UCSD-AML1 (cell line): Measurements from ENCODE around the gene VWA8.
"Not testable (repeated sequence)": the region's sequence is repeated elsewhere in the genome, so short reads cannot be mapped to it uniquely, and the experiment has no call there.

Experiments used
- DNase-seq: peaks from one replicate; lab custom pipeline; 2025; ENCODE audit not compliant: unreplicated experiment; lab: John Stamatoyannopoulos, UW

VWA8 gene

DNA sequence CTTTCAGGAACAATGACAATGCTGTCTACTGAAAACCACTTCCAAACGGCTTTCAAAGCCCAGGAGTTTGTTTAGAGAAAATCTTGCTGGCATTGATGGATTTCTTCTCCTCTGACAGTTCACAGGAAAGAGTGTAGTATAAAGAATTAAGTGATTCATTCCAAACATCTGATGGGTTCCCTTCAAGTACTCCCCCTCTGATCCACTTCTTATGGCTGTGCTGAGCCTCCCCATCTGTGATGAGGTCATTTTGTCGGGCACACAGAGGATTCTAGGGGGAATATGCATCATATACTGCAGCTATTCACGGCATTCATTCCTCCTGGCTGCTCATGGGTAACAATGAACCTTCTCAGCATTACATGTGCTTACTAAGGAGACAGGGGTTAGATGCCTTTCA is 395.7 kb downstream of the VWA8 start:
- no peak for DNase-seq

DNA sequence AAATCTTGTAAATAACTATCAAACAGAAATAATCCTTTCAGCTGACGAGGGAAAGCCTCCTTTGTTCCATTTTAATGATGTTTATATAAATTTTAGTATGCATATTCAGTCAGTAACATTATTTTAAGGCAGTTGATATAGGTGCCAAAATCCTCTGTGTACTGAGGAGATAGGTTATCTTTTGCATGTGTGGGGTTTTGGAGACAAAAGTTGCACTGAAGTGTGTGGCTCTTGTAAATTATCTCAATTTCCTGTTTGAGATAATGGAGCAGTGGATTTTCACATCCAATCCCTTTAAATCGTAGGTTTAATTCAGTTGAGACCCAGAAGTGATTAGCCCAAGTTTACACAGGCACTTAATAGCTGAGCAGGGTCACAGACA is 396.9 kb downstream of the VWA8 start:
- DNase-seq, result no peak

DNA sequence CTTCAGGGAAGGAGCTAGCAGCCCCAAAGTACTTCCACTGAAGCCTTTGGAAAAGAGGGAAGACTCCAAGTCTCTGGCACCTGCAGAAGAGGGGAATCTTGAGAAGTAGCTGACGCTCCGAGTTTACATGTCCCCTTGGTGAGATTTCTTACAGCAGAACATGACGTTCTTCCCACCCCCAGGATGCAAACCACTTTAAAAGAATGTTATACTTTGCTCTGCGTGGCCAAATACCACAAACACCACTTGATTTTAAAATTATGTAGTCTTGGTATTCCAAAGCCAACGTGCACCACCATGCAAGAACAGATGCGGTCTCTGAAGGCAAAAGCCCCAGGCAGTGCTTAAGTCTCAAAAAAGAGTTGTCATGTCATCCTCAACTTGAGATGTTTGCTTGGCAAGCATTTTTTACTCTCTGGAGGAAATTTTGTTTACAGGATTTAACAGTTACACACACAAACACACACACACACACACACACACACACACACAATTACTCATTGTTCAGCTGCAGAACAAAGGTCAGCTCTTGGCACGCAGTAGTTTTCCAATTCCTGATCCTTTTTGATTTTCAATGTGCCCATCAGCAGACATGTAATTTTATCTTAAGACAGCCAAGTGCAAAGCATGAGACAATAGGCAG is 397.4 kb downstream of the VWA8 start:
- DNase-seq, result no peak

DNA sequence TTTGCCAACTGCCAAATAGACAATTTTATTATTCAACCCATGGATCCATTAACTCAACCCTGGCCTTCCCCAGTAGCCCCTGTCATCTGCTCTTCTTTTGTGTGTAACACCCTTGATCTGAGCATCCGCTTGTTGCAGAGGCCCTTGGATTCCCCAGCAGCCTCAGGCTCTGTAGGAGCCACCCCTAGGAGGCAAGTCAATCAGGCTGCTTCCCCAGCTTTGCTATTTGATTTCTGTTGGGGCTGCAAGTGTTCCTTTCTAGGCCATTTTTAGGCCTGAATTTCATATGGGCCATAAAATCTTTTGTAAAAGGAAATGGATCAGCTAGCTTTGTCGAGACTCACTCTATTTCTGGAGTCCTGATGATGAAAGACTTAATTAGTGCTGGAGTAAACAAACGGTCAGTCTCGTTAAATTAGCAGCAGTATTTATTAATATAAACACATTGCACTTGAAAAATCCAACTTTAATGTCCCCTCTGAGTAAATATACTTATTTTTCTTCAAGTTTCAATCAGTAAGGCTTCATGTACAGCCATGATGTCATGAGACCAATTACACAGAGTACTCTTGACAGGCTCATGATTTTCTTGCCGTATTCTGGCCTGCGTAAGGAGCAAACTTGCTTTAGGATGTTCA is 398.2 kb downstream of the VWA8 start:
- DNase-seq, result no peak

DNA sequence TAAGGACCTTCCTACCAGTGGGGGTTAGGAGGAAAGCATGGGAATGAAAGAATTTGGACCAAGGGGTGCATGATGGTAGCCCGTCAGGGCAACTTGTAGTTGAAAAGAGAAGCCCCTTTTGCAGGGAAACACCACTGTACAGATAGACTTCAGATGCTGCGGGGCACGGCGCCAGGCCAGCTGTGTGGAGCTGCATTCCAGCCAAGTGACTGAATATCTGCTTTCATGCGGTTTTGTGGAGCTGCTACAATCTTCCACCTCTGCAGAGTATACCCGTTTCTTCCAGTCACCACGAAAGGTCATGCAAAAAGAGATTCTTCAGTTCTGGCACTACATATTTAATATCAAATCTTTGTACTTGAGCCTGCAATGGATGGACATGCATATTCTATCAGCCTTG is 398.8 kb downstream of the VWA8 start:
- DNase-seq, result no peak

DNA sequence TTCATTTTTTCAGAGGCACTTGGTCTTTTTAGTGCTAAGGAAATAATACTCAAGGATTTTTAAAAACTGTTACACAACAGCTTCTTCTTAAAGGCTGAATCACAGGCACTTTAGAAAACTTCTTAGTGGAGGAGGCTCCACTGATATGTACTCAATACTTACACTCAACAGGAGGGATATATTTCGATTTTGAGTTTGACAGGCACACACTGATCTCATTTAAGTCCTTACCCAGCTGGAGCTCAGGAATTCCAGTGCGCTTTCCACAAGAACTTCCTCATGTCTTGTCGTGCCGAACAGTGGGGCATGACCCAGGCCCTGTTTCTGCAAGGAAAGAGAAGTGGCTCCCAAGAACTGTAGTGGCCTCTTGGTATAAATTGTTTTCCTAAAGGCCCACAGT is 399.7 kb downstream of the VWA8 start:
- DNase-seq, result no peak

DNA sequence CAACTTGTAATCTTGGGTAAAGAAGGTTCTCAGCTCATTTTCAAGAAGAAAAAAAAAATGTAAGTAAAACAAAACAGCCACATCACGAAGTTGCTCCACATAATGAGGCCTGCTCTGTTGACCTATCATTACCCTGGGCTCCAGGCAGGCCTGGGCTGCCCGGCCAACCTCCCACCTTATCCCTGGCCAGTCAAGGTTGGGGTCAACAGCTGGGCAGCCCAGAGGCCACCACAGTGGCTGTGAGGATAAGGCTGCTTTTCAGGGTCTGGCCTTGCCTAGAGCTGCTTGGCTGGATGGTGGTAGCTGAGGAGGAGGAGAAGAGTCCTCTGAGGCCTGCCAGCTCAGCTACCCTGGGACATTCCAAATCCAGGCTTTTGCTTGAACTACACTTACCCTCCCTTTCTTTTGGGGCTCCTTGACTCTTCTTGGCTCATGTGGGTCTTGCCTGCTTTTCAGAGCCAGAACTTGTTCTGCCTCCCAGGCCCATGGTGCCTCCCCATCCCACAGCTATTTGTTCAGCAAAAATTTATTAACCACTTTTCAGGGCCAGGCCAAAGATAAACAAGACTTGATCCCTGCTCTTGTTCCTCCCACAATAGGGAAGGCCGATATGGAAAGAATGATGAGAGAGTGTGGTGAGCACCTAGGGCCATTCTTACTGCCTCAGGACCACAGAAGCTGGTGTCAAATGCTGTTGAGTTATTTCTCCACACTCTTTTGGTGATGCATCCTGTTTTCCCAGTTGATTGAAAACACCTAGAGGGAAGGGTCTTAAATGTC is 401.9 kb downstream of the VWA8 start:
- no peak for DNase-seq

DNA sequence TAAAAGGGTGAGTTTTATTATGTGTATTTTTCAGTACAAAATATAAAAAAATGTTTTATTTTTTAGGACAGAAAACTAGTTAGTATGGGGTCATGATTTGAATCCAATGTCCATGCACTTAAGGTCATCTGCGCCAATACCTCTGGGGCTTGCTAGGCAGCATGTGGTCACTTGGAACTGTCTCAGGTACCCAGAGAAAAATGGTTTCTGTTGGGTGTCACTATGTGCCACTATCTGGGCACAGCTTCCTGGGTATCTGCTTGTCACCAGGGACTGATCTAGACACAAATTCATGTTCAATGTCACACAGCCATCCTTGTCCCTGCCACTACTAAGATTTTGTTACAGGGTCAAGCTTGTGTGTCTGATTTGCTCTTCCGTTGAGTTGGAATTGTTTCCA is 403.2 kb downstream of the VWA8 start:
- no peak for DNase-seq

DNA sequence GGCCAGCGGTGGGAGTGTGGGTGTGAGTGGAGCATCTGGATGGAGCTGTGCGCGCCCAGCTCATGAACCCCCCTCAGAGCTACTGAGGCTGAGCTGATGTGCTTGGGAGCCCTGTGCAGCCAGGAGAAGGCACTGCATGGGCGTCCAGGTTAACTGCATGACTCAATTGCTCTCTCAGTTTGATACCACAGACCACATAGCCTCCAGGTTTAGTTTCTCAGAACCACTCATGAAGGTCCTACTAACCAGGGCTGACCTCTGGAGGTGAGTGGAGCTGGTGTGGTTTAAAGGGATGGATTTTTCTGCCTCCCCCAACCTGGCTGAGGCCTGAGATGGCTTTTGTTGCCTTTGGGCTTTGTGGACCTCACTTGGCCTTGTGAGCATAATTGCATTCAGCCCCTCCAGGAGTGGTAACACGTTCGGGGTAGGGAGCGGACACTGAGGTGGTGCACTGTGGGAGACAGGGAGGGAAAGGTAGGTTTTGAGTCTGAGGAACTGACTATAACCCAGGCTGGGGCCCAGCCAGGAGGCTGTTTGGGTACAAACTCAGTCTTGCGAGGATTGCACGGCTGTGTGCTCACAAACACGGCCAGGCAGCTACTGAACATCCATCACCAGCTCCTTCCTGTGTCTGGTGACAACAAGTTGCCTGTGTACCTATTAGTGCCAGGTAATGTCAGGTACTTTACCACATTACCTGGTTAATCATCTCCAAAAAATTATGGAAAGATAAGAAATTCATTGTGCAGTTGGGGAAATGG is 406.1 kb downstream of the VWA8 start:
- DNase-seq, result no peak

DNA sequence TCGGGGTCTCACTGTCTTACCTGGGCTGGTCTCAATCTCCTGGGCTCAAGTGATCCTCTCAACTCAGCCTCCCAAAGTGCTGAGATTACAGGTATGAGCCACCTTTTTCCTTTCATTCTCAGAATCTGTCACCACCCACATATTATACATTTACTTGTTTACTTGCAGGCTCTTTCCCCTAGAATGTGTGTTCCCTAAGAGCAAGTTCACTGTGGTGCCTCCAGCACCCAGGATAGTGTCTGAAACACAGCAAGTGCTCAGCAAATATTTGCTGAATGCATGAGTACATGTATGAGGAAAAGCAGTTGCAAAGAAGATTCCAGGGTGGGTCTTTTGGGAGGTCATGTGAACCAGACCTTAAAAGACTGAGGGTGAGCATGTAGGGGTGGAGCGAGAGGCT is 406.7 kb downstream of the VWA8 start:
- DNase-seq, result no peak

DNA sequence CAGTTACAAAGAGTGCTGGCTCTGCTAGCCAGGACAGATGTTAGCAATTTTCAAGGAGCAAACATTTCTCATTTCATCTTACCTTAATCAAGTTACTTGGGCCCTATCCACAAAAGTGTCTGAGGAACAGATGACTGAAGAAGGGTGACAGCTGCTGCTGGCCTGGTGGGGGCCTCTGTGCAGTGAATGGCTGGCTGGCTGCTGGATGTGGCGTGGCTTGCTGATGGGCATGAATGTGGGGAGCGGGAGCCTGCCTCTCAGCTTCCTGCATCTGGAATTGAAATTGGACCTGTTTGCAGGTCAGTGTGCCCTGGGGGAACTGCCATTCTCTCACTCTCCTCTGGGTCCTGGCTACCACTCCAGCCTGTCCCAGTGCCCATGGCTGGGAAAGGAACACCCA is 408.9 kb downstream of the VWA8 start:
- no peak for DNase-seq

DNA sequence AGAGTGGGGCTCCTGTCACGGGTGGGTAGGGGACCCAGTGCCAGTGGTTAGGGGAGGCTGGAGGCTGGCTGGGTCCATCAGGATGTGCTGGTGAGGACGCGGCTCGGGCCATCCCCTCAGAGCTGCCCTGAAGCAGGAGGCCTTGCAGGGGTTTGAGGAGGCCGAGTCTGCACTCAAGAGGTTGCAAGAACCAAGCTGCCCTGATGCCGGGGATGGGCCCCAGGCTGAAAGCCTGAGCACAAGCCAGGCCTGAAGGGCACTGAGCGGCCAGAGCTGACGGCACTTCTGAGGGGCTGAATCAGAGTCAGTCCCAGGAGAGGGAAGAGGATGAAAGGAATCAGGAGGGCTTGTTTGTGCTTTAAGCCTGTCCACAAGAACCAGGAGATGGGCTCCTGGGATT is 410.6 kb downstream of the VWA8 start:
- DNase-seq, result no peak

DNA sequence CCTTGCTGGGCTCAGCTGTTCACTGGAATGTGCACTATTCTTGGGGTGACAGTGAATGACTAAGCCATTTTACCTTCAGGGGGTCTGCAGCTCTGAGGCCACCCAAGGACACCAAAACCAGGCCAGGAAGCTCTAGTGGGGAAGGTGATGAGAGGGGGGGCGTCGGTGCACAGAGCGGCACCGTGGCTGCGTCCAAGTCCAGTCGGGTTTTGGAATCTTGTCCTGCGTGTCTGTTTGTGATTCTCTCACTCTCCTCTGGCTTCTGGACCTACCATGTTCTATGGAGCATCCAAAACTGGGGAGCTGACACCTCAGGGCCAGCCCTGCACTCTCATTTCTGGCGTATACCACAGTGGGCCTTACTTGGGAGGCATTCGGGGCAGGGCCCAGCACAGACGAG is 411.4 kb downstream of the VWA8 start:
- no peak for DNase-seq

DNA sequence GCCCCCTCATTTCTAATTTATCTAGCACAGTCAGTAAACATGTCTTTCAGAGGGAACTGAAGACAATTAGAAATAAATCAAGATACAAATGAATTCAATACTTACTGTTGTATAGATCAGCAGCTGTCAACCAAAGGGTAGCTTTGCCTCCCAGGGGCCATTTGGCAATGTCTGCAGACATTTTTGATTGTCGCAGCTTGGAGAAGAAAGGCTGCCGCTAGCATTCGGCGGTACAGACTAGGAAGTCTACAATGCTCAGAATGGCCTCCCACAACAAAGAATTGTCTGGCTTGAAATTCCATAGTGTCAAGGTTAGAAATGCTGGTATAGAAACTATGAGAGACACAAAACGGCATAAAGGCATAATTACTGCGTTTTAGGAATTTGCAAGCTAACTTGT is 412.0 kb downstream of the VWA8 start:
- no peak for DNase-seq

DNA sequence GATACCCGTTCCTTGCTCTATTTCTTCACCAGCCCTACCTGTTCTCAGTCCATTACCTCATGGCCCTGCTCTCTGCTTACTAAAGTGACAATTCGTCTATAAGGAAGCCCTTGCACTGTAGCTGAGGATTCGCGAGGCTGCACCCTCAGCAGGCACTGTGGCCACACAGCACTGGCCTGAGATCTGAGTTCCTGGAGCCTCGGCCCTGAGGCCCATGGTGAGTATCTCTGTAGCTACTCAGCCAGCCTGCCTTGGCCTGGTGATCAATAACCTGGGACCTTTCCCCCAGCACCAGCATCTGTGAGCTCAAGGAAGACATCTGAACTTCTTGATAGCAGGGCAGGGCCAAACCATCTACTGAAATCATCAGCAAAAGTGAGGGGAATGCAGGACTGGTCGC is 412.9 kb downstream of the VWA8 start:
- no peak for DNase-seq

DNA sequence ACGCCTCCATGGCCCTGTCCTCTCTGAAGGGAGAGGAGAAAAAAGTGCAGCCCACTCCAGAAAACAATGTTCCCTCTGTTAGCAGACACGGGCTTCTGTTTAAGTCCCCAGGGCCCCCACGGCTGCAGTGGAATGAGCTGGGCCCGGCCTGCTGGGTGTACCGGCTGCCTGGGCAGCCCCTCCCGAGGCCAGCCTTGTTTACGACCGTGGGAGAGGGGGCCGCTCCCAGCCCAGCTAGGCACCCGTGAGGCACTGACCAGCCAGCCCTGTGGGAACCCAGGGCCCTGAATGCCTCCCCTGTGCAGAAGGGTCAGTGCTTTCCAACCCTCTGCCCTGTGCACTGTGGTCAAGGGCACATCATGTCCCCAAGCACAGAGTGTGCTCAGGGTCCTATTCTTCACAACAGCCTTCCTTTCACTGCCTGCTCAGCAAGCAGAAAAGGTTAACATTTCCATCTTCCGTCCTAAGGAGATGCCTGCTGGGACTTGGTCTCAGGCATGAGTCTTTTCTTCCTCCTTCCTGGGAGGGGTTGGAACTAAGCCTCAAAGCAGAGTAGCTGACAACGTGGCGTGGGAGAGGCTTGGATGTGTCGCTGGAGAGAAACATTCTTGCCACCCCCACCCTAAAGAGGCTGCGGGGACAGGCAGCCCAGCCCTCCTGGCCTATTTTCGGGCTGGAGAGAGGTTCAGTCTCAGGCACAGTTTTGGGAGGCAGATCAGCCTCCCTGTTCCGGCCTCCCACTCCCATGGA is 413.5 kb downstream of the VWA8 start:
- no peak for DNase-seq

DNA sequence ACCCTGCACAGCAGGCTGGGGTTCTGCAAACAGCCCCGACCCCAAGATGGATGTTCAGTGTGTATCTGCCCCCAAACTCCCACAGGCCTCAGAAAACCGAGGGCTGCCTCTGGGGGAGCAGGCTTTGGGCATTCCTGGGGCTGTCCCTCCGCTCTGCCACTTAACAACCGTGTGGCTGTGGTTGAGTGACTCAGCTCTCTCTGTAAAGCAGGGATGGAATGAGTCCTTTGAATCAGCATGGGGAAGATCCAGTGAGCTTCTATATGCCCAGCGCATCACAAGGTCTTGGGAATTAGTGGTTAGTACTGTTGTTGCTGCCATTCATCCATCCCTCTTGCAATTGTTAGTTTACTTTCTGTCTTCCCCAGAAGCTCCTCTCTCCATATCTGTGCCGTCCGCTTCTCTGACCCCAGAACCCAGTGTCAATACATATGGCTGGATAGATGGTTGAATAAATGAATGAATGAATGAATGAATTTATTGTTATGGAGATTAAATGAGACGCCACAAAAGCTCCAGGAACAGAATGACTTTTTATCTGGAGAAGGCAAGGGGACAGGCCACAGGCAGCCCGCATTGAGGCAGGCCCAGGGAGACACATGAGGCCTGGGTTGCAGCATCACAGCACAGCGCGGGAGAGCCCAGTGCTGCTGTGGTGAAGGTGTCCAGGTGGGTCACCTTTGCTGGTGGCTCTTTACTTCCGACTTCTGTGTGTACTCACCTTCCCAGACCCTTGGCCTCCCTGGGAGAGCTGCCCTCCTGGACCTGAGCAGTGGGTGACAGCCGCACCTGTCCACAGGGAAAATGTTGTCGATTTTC is 414.3 kb downstream of the VWA8 start:
- no peak for DNase-seq

DNA sequence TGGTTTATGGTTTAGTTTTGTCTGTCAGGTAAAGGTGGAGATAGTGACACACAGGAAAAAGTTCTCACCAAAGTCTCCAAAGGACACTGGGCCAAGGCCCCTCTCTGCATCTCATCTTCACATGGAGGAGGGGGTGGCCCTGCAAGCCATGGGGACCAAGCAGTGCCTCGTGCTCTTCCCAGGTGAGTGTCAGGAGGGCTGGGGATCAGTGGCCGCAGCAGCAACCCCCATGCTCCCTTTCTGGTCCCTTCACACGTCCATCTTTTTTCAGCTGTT is 415.5 kb downstream of the VWA8 start:
- DNase-seq, result no peak

DNA sequence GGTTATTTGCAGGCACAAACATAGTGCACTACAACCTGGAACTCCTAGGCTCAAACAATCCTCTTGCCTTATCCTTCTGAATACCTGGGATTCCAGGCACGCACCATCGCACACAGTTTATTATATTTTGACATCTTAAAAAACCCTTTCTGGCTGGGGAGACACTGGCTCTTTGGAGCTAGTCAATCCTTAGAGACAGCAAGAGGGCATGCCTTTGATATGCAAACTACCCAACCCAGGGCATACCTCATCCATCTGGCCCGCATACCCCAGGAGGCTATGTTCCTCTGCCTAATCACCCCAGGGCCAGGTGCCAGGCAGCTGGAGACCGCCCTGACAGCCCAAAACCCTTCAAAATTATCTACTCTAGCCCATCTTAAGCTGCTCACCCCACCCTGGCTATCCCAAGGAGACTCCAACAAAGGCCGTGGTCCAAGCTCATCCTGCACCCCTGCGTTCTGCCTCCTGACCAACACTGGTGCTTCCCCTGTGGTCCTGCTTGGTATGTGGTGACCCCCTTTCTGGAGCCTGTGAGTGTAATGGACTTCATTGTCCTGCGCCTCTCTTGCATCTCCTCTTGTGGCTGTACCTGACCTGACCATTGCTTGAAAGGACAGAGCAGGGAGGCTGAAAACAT is 417.1 kb downstream of the VWA8 start:
- DNase-seq, result no peak

DNA sequence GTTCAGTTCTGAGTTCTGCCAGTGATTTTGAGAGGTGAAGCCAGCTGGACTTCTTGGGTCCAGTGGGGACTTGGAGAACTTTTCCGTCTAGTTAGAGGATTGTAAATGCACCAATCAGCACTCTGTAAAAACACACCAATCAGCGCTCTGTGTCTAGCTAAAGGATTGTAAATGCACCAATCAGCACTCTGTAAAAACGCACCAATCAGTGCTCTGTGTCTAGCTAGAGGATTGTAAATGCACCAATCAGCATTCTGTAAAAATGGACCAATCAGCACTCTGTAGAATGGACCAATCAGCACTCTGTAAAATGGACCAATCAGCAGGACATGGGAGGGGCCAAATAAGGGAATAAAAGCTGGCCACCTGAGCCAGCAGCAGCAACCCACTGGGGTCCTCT is 418.1 kb downstream of the VWA8 start:
- DNase-seq, result not testable (repeated sequence)
